CD4-positive, alpha-beta T cell (primary cell): ENCODE results near the gene GTF2H4. TPM values are rescaled to one million over a fixed set of nuclear protein-coding genes. Genes with fewer than 3 reads are reported as not detected.
A peak's percentile ranks its signal among the peaks of the same experiment; 100 is the strongest.

ENCODE experiments used
- ATAC-seq: fragments of 200-7000 bp; cut with Tn5 transposase; one replicate; pipeline ENCODE4 v1.10.0; 2022; ENCODE audit warnings: mild to moderate bottlenecking; ENCODE audit not compliant: poor library complexity
- CTCF ChIA-PET: fragments of 350-600 bp; sonication (Branson Sonifier 250); formaldehyde crosslinking; loops from one replicate; lab custom pipeline; 2021; ENCODE audit warnings: antibody characterized with exemption, inconsistent platforms; lab: Charles Lee
- POLR2A ChIA-PET: fragments of 350-600 bp; sonication (Branson Sonifier 250); formaldehyde crosslinking; loops from one replicate; lab custom pipeline; 2021; ENCODE audit warnings: antibody characterized with exemption, inconsistent platforms; lab: Charles Lee
- DNase-seq, 14 experiments: peaks; one replicate each; pipeline ENCODE4 v3.0.0-alpha.2; 2013 to 2020; ENCODE audit warnings: mixed read lengths in 2 of 14
- H3K27ac ChIP-seq, 2 donors: one replicate each; pipeline versions ENCODE4 v1.5.1 to v1.7.0; 2013; ENCODE audit warnings: low read length in 2 of 2, low read depth in 1 of 2, mild to moderate bottlenecking in 1 of 2
- H3K27me3 ChIP-seq, 2 experiments: 1 replicate in 1 of 2; 2 replicates in 1 of 2; pipeline versions ENCODE4 v1.6.1 to v1.7.0; 2013; ENCODE audit warnings: low read length in 2 of 2, control low read depth in 1 of 2, mild to moderate bottlenecking in 1 of 2, moderate library complexity in 1 of 2; ENCODE audit not compliant: insufficient read depth in 2 of 2, control insufficient read depth in 1 of 2
- H3K36me3 ChIP-seq: one replicate; pipeline ENCODE4 v1.6.1; 2013; ENCODE audit warnings: low read length, control low read depth; ENCODE audit not compliant: insufficient read depth
- H3K4me1 ChIP-seq: one replicate; pipeline ENCODE4 v1.6.1; 2013; ENCODE audit warnings: low read length, control low read depth; ENCODE audit not compliant: insufficient read depth
- H3K4me3 ChIP-seq: one replicate; pipeline ENCODE4 v1.5.1; 2013; ENCODE audit warnings: mild to moderate bottlenecking, low read length, moderate library complexity
- H3K9me3 ChIP-seq, 2 experiments: 1 replicate in 1 of 2; 2 replicates in 1 of 2; pipeline versions ENCODE4 v1.6.1 to v1.7.0; 2013; ENCODE audit warnings: low read length in 2 of 2, mild to moderate bottlenecking in 2 of 2, control low read depth in 1 of 2, moderate library complexity in 1 of 2; ENCODE audit not compliant: control insufficient read depth in 1 of 2, insufficient read depth in 1 of 2
- H3K27ac Mint-ChIP-seq: one replicate; pipeline ENCODE4 v1.8.0; 2020; ENCODE audit warnings: mixed read lengths
- H3K27me3 Mint-ChIP-seq: one replicate; pipeline ENCODE4 v1.8.0; 2021; ENCODE audit warnings: mixed read lengths
- H3K36me3 Mint-ChIP-seq: one replicate; pipeline ENCODE4 v1.8.0; 2021; ENCODE audit warnings: low read depth, mixed read lengths
- H3K4me1 Mint-ChIP-seq: one replicate; pipeline ENCODE4 v1.8.0; 2021; ENCODE audit warnings: low read depth, mixed read lengths
- H3K4me3 Mint-ChIP-seq: one replicate; pipeline ENCODE4 v1.8.0; 2020; ENCODE audit warnings: mild to moderate bottlenecking, mixed read lengths
- H3K9me3 Mint-ChIP-seq: one replicate; pipeline ENCODE4 v1.8.0; 2020; ENCODE audit warnings: mixed read lengths
- intact Hi-C, 2 experiments: fragments of 100-400 bp; cut with DNase I in 1 of 2; cut with micrococcal nuclease in 1 of 2; formaldehyde crosslinking; loops; one replicate each; pipeline versions ENCODE4 v1.15.1 to v1.9.0; 2023 to 2025; cut with DNase I, micrococcal nuclease
- total RNA-seq, 174 experiments: library from RNA in 2 of 174; stranded (reverse) in 2 of 174; gene quantifications; one replicate each; pipeline ENCODE4 v1.2.3 and lab custom pipeline; 2021 to 2026
- TF ChIP-seq, protein P1 (sequence below): fragments of 200-600 bp; IDR thresholded peaks from one replicate; pipeline ENCODE4 v1.8.0; 2022; ENCODE audit warnings: antibody characterized with exemption, mild to moderate bottlenecking

GTF2H4 gene
- total RNA-seq, 2 experiments from 2014 or later = 7.7 to 10.7 TPM

DNA sequence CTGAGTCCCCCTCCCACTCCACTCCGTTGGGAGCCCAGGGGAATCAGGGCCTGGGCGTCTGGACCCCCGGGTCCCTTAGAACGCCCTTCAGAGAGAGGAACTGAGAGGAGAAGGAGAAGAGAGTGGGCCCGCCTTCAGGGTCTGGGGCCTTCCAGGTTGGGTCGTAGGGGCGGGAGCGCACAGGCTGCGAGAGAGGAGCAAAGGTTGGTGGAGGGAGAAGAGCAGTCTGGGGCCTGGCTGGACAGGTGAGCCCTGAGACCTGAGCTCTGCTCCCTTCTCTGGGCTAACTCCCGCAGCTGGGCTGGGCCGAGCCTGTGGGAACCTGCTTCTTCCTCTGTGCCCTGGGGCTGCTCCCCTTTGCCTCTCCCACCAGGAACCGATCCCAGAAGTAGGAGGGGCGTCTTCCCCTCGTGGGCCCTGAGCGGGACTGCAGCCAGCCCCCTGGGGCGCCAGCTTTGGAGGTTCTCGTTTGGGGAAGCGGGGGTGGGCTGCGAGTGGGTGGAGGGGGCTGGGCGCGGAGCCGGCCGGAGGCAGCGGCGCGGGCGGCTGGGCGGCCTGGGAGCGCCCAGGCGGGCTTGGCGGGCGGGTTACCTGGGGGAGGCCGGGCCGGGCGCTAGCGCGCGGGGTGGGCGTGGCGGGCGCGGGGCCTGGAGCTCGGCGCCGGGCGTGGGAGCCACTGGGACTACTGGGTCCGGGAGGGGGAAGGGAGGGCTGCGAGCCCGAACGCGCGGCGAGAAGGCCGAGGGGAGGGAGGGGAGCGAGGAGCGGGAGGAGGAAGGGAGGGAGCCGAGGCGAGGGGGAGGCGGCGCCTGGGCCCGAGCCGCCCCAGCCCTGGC, 24.1 kb upstream of the GTF2H4 start, which contains the start of gene DDR1:
Gene DDR1 (plus strand): TSS at position 835 of the 836 bp plus-strand sequence. CDS start 4,211 bp downstream, outside the sequence.
- Histone ChIP-seq H3K27me3 (no peaks in the 10 kb centered on the region), H3K27ac (peak within 1 kb of the TSS in 1 of 2 donors; percentile 29), H3K4me3 (peak within 1 kb of the TSS; percentile 62), H3K4me1 (peaks cover 35% of the 10 kb centered on the region), H3K9me3 (no peaks in the 10 kb centered on the region), H3K36me3 (no peaks in the 10 kb centered on the region)
- no peaks in the 10 kb centered on the region for H3K9me3 Mint-ChIP-seq
- TF ChIP-seq, protein P1, sequence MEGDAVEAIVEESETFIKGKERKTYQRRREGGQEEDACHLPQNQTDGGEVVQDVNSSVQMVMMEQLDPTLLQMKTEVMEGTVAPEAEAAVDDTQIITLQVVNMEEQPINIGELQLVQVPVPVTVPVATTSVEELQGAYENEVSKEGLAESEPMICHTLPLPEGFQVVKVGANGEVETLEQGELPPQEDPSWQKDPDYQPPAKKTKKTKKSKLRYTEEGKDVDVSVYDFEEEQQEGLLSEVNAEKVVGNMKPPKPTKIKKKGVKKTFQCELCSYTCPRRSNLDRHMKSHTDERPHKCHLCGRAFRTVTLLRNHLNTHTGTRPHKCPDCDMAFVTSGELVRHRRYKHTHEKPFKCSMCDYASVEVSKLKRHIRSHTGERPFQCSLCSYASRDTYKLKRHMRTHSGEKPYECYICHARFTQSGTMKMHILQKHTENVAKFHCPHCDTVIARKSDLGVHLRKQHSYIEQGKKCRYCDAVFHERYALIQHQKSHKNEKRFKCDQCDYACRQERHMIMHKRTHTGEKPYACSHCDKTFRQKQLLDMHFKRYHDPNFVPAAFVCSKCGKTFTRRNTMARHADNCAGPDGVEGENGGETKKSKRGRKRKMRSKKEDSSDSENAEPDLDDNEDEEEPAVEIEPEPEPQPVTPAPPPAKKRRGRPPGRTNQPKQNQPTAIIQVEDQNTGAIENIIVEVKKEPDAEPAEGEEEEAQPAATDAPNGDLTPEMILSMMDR = no peak
- intact Hi-C loops = loop anchor here in 1 of 2 experiments (10.0 kb wide), 1 partner anchor 429 kb away; no protein-coding TSS in a partner anchor
- H3K36me3 Mint-ChIP-seq = no peaks in the 10 kb centered on the region
- ChIA-PET POLR2A (interaction anchor here (0.7 to 2.3 kb wide), 9 partner anchors 23 to 270 kb away, joined by 3 to 9 read pairs (median 4); partner anchors contain the start of genes GTF2H4 and VARS2), CTCF (interaction anchor here (0.6 to 0.9 kb wide), 2 partner anchors 139 to 202 kb away, joined by 3 read pairs; no protein-coding TSS in a partner anchor)
- H3K27me3 Mint-ChIP-seq = no peaks in the 10 kb centered on the region
- peaks cover 33% of the 10 kb centered on the region for H3K4me1 Mint-ChIP-seq
- peak within 1 kb of the TSS; percentile 66 for H3K27ac Mint-ChIP-seq
- peak; percentile 59 for ATAC-seq
- peak in 12 of 14 experiments; percentile 19 to 76 (median 46) for DNase-seq
- peak within 1 kb of the TSS; percentile 89 for H3K4me3 Mint-ChIP-seq

DNA sequence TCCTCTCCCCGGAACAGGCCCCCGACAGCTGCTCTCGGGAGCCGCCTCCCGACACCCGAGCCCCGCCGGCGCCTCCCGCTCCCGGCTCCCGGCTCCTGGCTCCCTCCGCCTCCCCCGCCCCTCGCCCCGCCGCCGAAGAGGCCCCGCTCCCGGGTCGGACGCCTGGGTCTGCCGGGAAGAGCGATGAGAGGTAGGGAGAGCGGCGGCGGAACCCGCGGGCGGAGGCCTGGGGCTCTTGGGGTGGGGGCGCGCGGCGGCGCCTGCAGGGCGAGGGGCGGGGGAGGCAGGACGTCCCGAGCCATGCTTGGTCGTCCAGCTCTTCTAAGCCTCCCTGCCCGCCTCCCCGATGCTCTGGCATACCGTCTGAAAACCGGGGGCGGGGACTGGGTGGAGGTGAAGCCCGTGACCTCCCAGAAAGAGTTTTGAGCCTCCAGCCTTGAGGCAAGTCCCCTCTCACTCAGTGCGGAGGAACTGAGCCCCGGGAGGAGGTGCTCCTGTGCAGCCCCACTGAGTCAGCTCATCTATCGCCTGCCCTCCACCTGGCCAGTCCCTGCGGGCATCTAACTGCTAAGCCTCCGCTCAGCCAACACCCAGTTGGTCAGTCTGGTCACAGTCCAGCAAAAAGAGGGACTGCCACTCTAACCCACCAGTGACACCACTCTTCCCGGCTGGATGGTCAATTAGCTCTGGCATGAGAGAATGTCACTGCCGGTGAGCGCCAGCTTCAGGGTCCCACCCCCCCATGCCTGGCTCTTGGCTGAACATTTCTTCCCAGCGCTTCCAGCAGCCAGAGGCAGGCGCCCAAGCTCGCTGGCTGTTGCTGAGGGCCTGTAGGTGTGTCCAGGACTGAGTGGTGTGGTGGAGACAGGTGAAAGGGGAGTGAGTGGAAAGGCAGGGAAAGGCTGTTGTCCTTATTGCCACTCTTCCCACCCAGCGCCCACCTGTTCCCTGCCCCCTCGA, 23.2 kb upstream of the GTF2H4 start:
- Histone ChIP-seq H3K4me3 (peak overlapping the region; percentile 62), H3K27me3 (no peaks in the 10 kb centered on the region), H3K4me1 (peaks cover 35% of the 10 kb centered on the region), H3K27ac (no peak overlapping the region), H3K9me3 (no peaks in the 10 kb centered on the region), H3K36me3 (peaks cover 5% of the 10 kb centered on the region)
- intact Hi-C loops = loop anchor here in 1 of 2 experiments (10.0 kb wide), 1 partner anchor 430 kb away; no protein-coding TSS in a partner anchor
- Mint-ChIP-seq H3K27ac (peak overlapping the region; percentile 54), H3K27me3 (no peaks in the 10 kb centered on the region), H3K36me3 (peaks cover 3% of the 10 kb centered on the region), H3K9me3 (no peaks in the 10 kb centered on the region), H3K4me3 (peak overlapping the region; percentile 86), H3K4me1 (peaks cover 33% of the 10 kb centered on the region)
- POLR2A ChIA-PET = interaction anchor here (0.8 to 2.3 kb wide), 9 partner anchors 23 to 271 kb away, joined by 3 to 9 read pairs (median 4); partner anchors contain the start of genes GTF2H4 and VARS2
- CTCF ChIA-PET = interaction anchor here (0.6 to 0.9 kb wide), 2 partner anchors 140 to 203 kb away, joined by 3 read pairs; no protein-coding TSS in a partner anchor
- TF ChIP-seq, protein P1 = no peak
- ATAC-seq (peak; percentile 18), DNase-seq (peak in 9 of 14 experiments; percentile 20 to 61 (median 32))
